Raji (cell line): ENCODE measurements around the gene MRPL44.

Experiments used
- POLR2A ChIP-seq: IDR thresholded peaks from 2 replicates; pipeline ENCODE4 v1.6.1; 2011; ENCODE audit warnings: low read depth, low read length, control low read depth; ENCODE audit not compliant: insufficient read depth

MRPL44 gene

GRCh38 chr2:223957092-223957851 is at the start of gene MRPL44:
Gene MRPL44 (plus strand): TSS chr2:223957463. CDS start chr2:223957473, 10 bp downstream.
- peak; percentile 90 for TF ChIP-seq POLR2A

- TF ChIP-seq POLR2A, result no peak
These were observed 48.8 kb upstream of the MRPL44 start for GRCh38 chr2:223908304-223908998.

GRCh38 chr2:223909001-223909741 is 48.1 kb upstream of the MRPL44 start:
- TF ChIP-seq POLR2A, result no peak

GRCh38 chr2:223914324-223914723 is 42.9 kb upstream of the MRPL44 start:
- no peak for TF ChIP-seq POLR2A

- no peak for TF ChIP-seq POLR2A
These were observed 42.2 kb upstream of the MRPL44 start for GRCh38 chr2:223915071-223915470.

GRCh38 chr2:223916181-223916920 is 40.9 kb upstream of the MRPL44 start:
- no peak for TF ChIP-seq POLR2A

GRCh38 chr2:223918671-223919134 is 38.6 kb upstream of the MRPL44 start:
- no peak for TF ChIP-seq POLR2A

- no peak for TF ChIP-seq POLR2A
These were observed 37.2 kb upstream of the MRPL44 start for GRCh38 chr2:223920109-223920508.

GRCh38 chr2:223921204-223921603 is 36.1 kb upstream of the MRPL44 start:
- TF ChIP-seq POLR2A, result no peak

GRCh38 chr2:223922308-223922707 is 35.0 kb upstream of the MRPL44 start:
- TF ChIP-seq POLR2A, result no peak

- no peak for TF ChIP-seq POLR2A
These were observed 33.3 kb upstream of the MRPL44 start for GRCh38 chr2:223923976-223924375.

- no peak for TF ChIP-seq POLR2A
These were observed 32.2 kb upstream of the MRPL44 start for GRCh38 chr2:223925106-223925505.

GRCh38 chr2:223928113-223929006 is 28.9 kb upstream of the MRPL44 start:
- TF ChIP-seq POLR2A, result no peak

- no peak for TF ChIP-seq POLR2A
These were observed 27.6 kb upstream of the MRPL44 start for GRCh38 chr2:223929571-223930102.
